GM23338 (cell line): ENCODE results near the gene PARP8. TPM values are rescaled to one million over a fixed set of nuclear protein-coding genes. Genes with fewer than 3 reads are reported as not detected.

Source experiments
- ATAC-seq: fragments of 200-7000 bp; cut with Tn5 transposase; 3 replicates; pipeline ENCODE4 v1.9.1; 2020
- DNase-seq: peaks from one replicate; pipeline ENCODE4 v3.0.0-alpha.2; 2015; ENCODE audit warnings: low spot score
- H2AFZ ChIP-seq: fragments of 200-600 bp; sonication (generic); 2 replicates; pipeline ENCODE4 v1.8.0; 2016; ENCODE audit warnings: antibody characterized with exemption, mild to moderate bottlenecking, moderate library complexity
- H3F3A ChIP-seq: fragments of 200-600 bp; sonication (generic); replicated peaks from 2 replicates; pipeline ENCODE4 v1.8.0; 2017; ENCODE audit warnings: antibody characterized with exemption, mixed run types, low read depth
- H3K27ac ChIP-seq: fragments of 200-600 bp; sonication (generic); 2 replicates; pipeline ENCODE4 v1.6.1; 2016; ENCODE audit warnings: low read depth
- H3K27me3 ChIP-seq: fragments of 200-600 bp; sonication (generic); 2 replicates; pipeline ENCODE4 v1.8.0; 2016; ENCODE audit warnings: mild to moderate bottlenecking, mixed run types, moderate library complexity; ENCODE audit not compliant: insufficient read depth
- H3K36me3 ChIP-seq: fragments of 200-600 bp; sonication (generic); 2 replicates; pipeline ENCODE4 v1.8.0; 2016; ENCODE audit warnings: mild to moderate bottlenecking; ENCODE audit not compliant: insufficient read depth
- H3K4me1 ChIP-seq: fragments of 200-600 bp; sonication (generic); 2 replicates; pipeline ENCODE4 v1.8.0; 2016; ENCODE audit warnings: mild to moderate bottlenecking, moderate library complexity; ENCODE audit not compliant: insufficient read depth
- H3K4me2 ChIP-seq: fragments of 200-600 bp; sonication (generic); 2 replicates; pipeline ENCODE4 v1.7.1; 2017; ENCODE audit warnings: mixed run types
- H3K4me3 ChIP-seq: fragments of 200-600 bp; sonication (generic); 2 replicates; pipeline ENCODE4 v1.6.1; 2016; ENCODE audit warnings: mixed run types
- H3K79me2 ChIP-seq: fragments of 200-600 bp; sonication (generic); replicated peaks from 2 replicates; pipeline ENCODE4 v1.8.0; 2017; ENCODE audit warnings: mild to moderate bottlenecking; ENCODE audit not compliant: insufficient read depth
- H3K9me2 ChIP-seq: fragments of 200-600 bp; sonication (generic); 2 replicates; pipeline ENCODE4 v1.8.0; 2017; ENCODE audit not compliant: insufficient read depth
- H4K20me1 ChIP-seq: fragments of 200-600 bp; sonication (generic); replicated peaks from 2 replicates; pipeline ENCODE4 v1.8.0; 2017; ENCODE audit warnings: mild to moderate bottlenecking; ENCODE audit not compliant: insufficient read depth
- H3K27ac Mint-ChIP-seq: 2 replicates; pipeline ENCODE4 v1.8.0; 2020; ENCODE audit warnings: inconsistent platforms, mild to moderate bottlenecking, moderate library complexity, mixed read lengths
- H3K27me3 Mint-ChIP-seq: 3 replicates; pipeline ENCODE4 v1.8.0; 2022; ENCODE audit warnings: low read depth, mild to moderate bottlenecking, moderate library complexity, mixed read lengths, inconsistent platforms; ENCODE audit not compliant: insufficient read depth, poor library complexity
- H3K36me3 Mint-ChIP-seq: 3 replicates; pipeline ENCODE4 v1.8.0; 2021; ENCODE audit warnings: low read depth, mild to moderate bottlenecking, inconsistent platforms, moderate library complexity, mixed read lengths
- H3K4me1 Mint-ChIP-seq: 3 replicates; pipeline ENCODE4 v1.8.0; 2020; ENCODE audit warnings: mild to moderate bottlenecking, inconsistent platforms, mixed read lengths
- H3K4me3 Mint-ChIP-seq: 3 replicates; pipeline ENCODE4 v1.8.0; 2021; ENCODE audit warnings: moderate library complexity, mild to moderate bottlenecking, inconsistent platforms, mixed read lengths
- H3K9me3 Mint-ChIP-seq: 3 replicates; pipeline ENCODE4 v1.8.0; 2020; ENCODE audit warnings: moderate library complexity, mild to moderate bottlenecking, inconsistent platforms, mixed read lengths
- CREB1 ChIP-seq: fragments of 250-450 bp; sonication (Bioruptor Pico); IDR thresholded peaks from 2 replicates; pipeline ENCODE4 v1.5.0; 2020; ENCODE audit warnings: low read depth, mild to moderate bottlenecking, moderate library complexity
- CTCF ChIP-seq, 2 experiments: fragments of 200-600 bp in 1 of 2; sonication (generic) in 1 of 2; conservative IDR thresholded peaks; 2 replicates each; pipeline versions ENCODE4 v1.5.1 to v1.6.1; 2016 to 2017; ENCODE audit warnings: antibody characterized with exemption in 2 of 2, low read depth in 2 of 2, mild to moderate bottlenecking in 2 of 2, moderate library complexity in 1 of 2
- EZH2 ChIP-seq: fragments of 200-600 bp; sonication (generic); IDR thresholded peaks from one replicate; pipeline ENCODE4 v1.8.0; 2017; ENCODE audit warnings: antibody characterized with exemption, mild to moderate bottlenecking, low read depth; ENCODE audit not compliant: unreplicated experiment
- EZH2phosphoT487 ChIP-seq: fragments of 200-600 bp; sonication (generic); IDR thresholded peaks from one replicate; pipeline ENCODE4 v1.8.1; 2018; ENCODE audit warnings: antibody characterized with exemption; ENCODE audit not compliant: unreplicated experiment
- JUNB ChIP-seq: IDR thresholded peaks from one replicate; pipeline ENCODE4 v1.6.1; 2016; ENCODE audit warnings: antibody characterized with exemption; ENCODE audit not compliant: unreplicated experiment
- NANOG ChIP-seq: IDR thresholded peaks from 2 replicates; pipeline ENCODE4 v1.6.1; 2016; ENCODE audit warnings: antibody characterized with exemption, borderline replicate concordance
- POLR2AphosphoS5 ChIP-seq: IDR thresholded peaks from 2 replicates; pipeline ENCODE4 v1.6.1; 2016; ENCODE audit warnings: antibody characterized with exemption, low read depth
- REST ChIP-seq: IDR thresholded peaks from one replicate; pipeline ENCODE4 v1.6.1; 2018; ENCODE audit warnings: antibody characterized with exemption; ENCODE audit not compliant: unreplicated experiment
- STAT1 ChIP-seq: IDR thresholded peaks from one replicate; pipeline ENCODE4 v1.6.1; 2016; ENCODE audit warnings: antibody characterized with exemption; ENCODE audit not compliant: unreplicated experiment
- ZNF114 ChIP-seq: fragments of 250-450 bp; sonication (Bioruptor Pico); IDR thresholded peaks from 2 replicates; pipeline ENCODE4 v1.5.0; 2020; ENCODE audit warnings: mild to moderate bottlenecking, moderate library complexity
- ZNF331 ChIP-seq: fragments of 250-450 bp; sonication (Bioruptor Pico); IDR thresholded peaks from 2 replicates; pipeline ENCODE4 v1.5.0; 2020; ENCODE audit warnings: low read depth, mild to moderate bottlenecking, moderate library complexity
- polyA plus RNA-seq: library from polyadenylated mRNA; unstranded; fragments of >200 nt; fragmentation: Nextera tagmentation; extraction: Ambion mirVana; gene quantifications from 2 replicates; pipeline ENCODE4 v1.2.1, GENCODE V29; 2016
- total RNA-seq: library from RNA; depleted of rRNA; stranded (reverse); fragments of >200 nt; shearing (Covaris generic); gene quantifications from 2 replicates; pipeline ENCODE4 v1.2.3, GENCODE V29; 2014
- TF ChIP-seq, protein P1 (sequence below): fragments of 250-450 bp; sonication (Bioruptor Pico); IDR thresholded peaks from 2 replicates; pipeline ENCODE4 v1.5.0; 2020; ENCODE audit warnings: mild to moderate bottlenecking, moderate library complexity
- TF ChIP-seq, protein P2 (sequence below): IDR thresholded peaks from 2 replicates; pipeline ENCODE4 v1.6.1; 2016; ENCODE audit warnings: antibody characterized with exemption

PARP8 gene
- total and polyA plus RNA-seq, 2 experiments from 2014 or later, result 13.0 to 25.0 TPM

DNA sequence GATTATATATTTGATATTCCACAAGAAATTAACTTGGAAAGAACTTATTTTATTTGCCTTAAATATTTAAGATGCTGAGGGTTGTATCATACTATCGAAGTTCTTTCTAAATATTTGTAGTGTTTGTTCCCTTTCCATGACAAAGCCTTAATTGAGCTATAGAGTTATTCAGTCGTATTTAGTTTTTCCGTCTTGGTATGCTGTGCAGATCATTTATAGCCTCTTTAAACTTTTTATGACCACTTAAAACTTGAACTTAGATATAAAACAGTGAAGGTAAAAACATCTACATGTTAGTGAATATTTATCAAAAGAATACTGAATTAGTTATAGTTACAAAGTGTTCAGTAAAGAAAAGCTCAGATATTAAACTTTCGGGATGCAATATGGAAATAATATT, 74.4 kb downstream of the PARP8 start:
- no peaks in the 10 kb centered on the region for H3K9me2 ChIP-seq
- Mint-ChIP-seq H3K9me3 (no peaks in the 10 kb centered on the region), H3K4me1 (peaks cover 48% of the 10 kb centered on the region), H3K27ac (no peak overlapping the region), H3K27me3 (no peaks in the 10 kb centered on the region), H3K36me3 (no peaks in the 10 kb centered on the region), H3K4me3 (no peak overlapping the region)
- no peak overlapping the region for H2AFZ ChIP-seq
- peaks cover 9% of the 10 kb centered on the region; the same call in 1 of the 2 replicates for H3K4me1 ChIP-seq
- no peak overlapping the region for H3K27ac ChIP-seq
- peaks cover 82% of the 10 kb centered on the region for H3K79me2 ChIP-seq
- no peaks in the 10 kb centered on the region for H3K27me3 ChIP-seq
- DNase-seq (no peak), ATAC-seq (no peak)
- no peaks in the 10 kb centered on the region for H3F3A ChIP-seq
- no peaks in the 10 kb centered on the region; the same call in 1 of the 2 replicates for H4K20me1 ChIP-seq
- H3K4me3 ChIP-seq, result no peak overlapping the region
- TF ChIP-seq EZH2 (no peak), ZNF331 (CRISPR knock-in tag) (no peak), STAT1 (no peak), EZH2phosphoT487 (no peak), ZNF114 (CRISPR knock-in tag) (no peak), CTCF (conservative IDR thresholded peaks at IDR 0.05; ENCODE audit: low read depth in 2 of 2) (no peak), POLR2AphosphoS5 (no peak), NANOG (no peak), JUNB (no peak), REST (no peak), CREB1 (CRISPR knock-in tag) (no peak)
- TF ChIP-seq, protein P1, sequence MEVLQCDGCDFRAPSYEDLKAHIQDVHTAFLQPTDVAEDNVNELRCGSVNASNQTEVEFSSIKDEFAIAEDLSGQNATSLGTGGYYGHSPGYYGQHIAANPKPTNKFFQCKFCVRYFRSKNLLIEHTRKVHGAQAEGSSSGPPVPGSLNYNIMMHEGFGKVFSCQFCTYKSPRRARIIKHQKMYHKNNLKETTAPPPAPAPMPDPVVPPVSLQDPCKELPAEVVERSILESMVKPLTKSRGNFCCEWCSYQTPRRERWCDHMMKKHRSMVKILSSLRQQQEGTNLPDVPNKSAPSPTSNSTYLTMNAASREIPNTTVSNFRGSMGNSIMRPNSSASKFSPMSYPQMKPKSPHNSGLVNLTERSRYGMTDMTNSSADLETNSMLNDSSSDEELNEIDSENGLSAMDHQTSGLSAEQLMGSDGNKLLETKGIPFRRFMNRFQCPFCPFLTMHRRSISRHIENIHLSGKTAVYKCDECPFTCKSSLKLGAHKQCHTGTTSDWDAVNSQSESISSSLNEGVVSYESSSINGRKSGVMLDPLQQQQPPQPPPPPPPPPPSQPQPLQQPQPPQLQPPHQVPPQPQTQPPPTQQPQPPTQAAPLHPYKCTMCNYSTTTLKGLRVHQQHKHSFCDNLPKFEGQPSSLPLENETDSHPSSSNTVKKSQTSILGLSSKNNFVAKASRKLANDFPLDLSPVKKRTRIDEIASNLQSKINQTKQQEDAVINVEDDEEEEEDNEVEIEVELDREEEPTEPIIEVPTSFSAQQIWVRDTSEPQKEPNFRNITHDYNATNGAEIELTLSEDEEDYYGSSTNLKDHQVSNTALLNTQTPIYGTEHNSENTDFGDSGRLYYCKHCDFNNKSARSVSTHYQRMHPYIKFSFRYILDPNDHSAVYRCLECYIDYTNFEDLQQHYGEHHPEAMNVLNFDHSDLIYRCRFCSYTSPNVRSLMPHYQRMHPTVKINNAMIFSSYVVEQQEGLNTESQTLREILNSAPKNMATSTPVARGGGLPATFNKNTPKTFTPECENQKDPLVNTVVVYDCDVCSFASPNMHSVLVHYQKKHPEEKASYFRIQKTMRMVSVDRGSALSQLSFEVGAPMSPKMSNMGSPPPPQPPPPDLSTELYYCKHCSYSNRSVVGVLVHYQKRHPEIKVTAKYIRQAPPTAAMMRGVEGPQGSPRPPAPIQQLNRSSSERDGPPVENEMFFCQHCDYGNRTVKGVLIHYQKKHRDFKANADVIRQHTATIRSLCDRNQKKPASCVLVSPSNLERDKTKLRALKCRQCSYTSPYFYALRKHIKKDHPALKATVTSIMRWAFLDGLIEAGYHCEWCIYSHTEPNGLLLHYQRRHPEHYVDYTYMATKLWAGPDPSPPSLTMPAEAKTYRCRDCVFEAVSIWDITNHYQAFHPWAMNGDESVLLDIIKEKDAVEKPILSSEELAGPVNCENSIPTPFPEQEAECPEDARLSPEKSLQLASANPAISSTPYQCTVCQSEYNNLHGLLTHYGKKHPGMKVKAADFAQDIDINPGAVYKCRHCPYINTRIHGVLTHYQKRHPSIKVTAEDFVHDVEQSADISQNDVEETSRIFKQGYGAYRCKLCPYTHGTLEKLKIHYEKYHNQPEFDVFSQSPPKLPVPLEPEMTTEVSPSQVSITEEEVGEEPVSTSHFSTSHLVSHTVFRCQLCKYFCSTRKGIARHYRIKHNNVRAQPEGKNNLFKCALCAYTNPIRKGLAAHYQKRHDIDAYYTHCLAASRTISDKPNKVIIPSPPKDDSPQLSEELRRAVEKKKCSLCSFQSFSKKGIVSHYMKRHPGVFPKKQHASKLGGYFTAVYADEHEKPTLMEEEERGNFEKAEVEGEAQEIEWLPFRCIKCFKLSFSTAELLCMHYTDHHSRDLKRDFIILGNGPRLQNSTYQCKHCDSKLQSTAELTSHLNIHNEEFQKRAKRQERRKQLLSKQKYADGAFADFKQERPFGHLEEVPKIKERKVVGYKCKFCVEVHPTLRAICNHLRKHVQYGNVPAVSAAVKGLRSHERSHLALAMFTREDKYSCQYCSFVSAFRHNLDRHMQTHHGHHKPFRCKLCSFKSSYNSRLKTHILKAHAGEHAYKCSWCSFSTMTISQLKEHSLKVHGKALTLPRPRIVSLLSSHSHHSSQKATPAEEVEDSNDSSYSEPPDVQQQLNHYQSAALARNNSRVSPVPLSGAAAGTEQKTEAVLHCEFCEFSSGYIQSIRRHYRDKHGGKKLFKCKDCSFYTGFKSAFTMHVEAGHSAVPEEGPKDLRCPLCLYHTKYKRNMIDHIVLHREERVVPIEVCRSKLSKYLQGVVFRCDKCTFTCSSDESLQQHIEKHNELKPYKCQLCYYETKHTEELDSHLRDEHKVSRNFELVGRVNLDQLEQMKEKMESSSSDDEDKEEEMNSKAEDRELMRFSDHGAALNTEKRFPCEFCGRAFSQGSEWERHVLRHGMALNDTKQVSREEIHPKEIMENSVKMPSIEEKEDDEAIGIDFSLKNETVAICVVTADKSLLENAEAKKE (CRISPR knock-in tag), result no peak
- TF ChIP-seq, protein P2, sequence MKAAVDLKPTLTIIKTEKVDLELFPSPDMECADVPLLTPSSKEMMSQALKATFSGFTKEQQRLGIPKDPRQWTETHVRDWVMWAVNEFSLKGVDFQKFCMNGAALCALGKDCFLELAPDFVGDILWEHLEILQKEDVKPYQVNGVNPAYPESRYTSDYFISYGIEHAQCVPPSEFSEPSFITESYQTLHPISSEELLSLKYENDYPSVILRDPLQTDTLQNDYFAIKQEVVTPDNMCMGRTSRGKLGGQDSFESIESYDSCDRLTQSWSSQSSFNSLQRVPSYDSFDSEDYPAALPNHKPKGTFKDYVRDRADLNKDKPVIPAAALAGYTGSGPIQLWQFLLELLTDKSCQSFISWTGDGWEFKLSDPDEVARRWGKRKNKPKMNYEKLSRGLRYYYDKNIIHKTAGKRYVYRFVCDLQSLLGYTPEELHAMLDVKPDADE, result no peak
- H3K4me2 ChIP-seq, result no peak overlapping the region
- H3K36me3 ChIP-seq, result no peaks in the 10 kb centered on the region
